Tibial nerve (tissue), 4 donors: Measurements from ENCODE around the gene POMT2.

ENCODE experiments used
- CTCF ChIP-seq, 5 experiments: fragments of 200-600 bp in 3 of 5; fragments of 450-650 bp in 2 of 5; sonication (generic) in 3 of 5; IDR thresholded peaks; one replicate each; pipeline ENCODE4 v1.5.1; 2016 to 2019; ENCODE audit warnings: antibody characterized with exemption in 5 of 5, mild to moderate bottlenecking in 3 of 5, moderate library complexity in 2 of 5
- EP300 ChIP-seq, 2 donors: sonication (generic); formaldehyde crosslinking; IDR thresholded peaks; one replicate each; pipeline ENCODE4 v1.6.1; 2017; ENCODE audit warnings: antibody characterized with exemption in 2 of 2, mild to moderate bottlenecking in 1 of 2
- POLR2A ChIP-seq, 2 donors: fragments of 450-650 bp; IDR thresholded peaks; one replicate each; pipeline ENCODE4 v1.6.1; 2017; ENCODE audit warnings: antibody characterized with exemption in 2 of 2, mild to moderate bottlenecking in 2 of 2, moderate library complexity in 2 of 2

- TF ChIP-seq CTCF (IDR thresholded peaks at IDR 0.05) (no peak), EP300 (IDR thresholded peaks at IDR 0.05) (no peak), POLR2A (IDR thresholded peaks at IDR 0.05) (no peak)
These were observed 15.0 kb downstream of the POMT2 start for GRCh38 chr14:77305696-77306095.
